Left cardiac atrium (tissue), 4 donors: ENCODE measurements around the gene TBC1D12. TPM values are rescaled to one million over a fixed set of nuclear protein-coding genes. Genes with fewer than 3 reads are reported as not detected.
"Not testable (repeated sequence)": the region's sequence is repeated elsewhere in the genome, so short reads cannot be mapped to it uniquely, and the experiment has no call there.

Experiments
- ATAC-seq, 2 donors: fragments of 200-7000 bp; cut with Tn5 transposase; one replicate each; pipeline ENCODE4 v1.9.1; 2020; ENCODE audit warnings: mild to moderate bottlenecking in 2 of 2, moderate library complexity in 2 of 2
- DNase-seq: peaks from one replicate; pipeline ENCODE4 v3.0.0-alpha.2; 2020
- intact Hi-C, 2 donors: fragments of 100-400 bp; cut with DNase I; formaldehyde crosslinking; loops; one replicate each; pipeline versions ENCODE4 v1.14.1 to v1.15.1; 2022 to 2023
- total RNA-seq, 2 donors: library from RNA; stranded (reverse); fragmentation: NEBNext Ultra II Directional; extraction: Animal tissue kit (Norgen Biotek cat#: 25700); gene quantifications; one replicate each; pipeline ENCODE4 v1.2.1, GENCODE V29; 2021
- donor health status: DM: no; HTN: yes; CAD: no.
- donor health status: DM: no; HTN: yes; CAD: no; lungs with severe emphysema.
- donor health status: DM: yes; HTN: yes; CAD: no.
- donor health status: Dilated cardiomyopathy.

Gene TBC1D12
- total RNA-seq, 2 donors from 2014 or later = 6.6 to 6.9 TPM

DNA sequence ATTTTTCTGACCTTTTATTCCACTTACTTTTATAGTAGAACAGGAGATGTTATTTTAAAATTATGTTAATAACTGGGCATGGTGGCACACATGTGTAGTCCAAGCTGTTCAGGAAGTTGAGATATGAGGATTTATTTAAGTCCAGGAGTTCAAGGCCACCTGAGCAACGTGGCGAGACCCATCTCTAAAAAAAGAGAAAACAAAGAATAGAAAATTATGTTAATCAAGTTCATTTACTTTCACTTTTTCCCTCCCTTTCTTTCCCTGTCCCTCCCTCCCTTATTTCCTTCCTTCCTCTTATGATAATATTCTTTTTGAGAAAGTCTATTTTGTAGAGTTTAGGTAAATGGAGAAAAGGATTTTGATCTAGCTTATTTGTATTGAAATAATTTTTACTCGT, 94.3 kb downstream of the TBC1D12 start:
- ATAC-seq (no peak), DNase-seq (no peak)
- intact Hi-C loops = no loop called here

DNA sequence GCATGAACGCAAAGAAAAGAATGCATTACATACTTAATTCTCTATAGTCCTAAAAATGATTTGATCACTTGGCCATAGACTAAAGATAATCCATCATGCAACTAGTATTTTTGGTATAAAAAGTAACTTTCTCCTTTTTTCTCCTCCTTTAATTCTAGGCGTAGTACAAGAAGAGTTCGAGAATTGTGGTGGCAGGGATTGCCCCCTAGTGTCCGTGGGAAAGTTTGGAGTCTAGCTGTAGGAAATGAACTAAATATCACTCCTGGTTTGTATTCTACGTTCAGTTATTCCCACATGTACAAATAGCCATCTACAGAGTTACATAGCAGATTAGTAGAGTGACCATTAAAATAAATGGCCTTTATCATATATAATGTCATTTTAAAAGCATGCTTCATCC, 97.7 kb downstream of the TBC1D12 start:
- intact Hi-C loops = no loop called here
- ATAC-seq (no peak), DNase-seq (no peak)

DNA sequence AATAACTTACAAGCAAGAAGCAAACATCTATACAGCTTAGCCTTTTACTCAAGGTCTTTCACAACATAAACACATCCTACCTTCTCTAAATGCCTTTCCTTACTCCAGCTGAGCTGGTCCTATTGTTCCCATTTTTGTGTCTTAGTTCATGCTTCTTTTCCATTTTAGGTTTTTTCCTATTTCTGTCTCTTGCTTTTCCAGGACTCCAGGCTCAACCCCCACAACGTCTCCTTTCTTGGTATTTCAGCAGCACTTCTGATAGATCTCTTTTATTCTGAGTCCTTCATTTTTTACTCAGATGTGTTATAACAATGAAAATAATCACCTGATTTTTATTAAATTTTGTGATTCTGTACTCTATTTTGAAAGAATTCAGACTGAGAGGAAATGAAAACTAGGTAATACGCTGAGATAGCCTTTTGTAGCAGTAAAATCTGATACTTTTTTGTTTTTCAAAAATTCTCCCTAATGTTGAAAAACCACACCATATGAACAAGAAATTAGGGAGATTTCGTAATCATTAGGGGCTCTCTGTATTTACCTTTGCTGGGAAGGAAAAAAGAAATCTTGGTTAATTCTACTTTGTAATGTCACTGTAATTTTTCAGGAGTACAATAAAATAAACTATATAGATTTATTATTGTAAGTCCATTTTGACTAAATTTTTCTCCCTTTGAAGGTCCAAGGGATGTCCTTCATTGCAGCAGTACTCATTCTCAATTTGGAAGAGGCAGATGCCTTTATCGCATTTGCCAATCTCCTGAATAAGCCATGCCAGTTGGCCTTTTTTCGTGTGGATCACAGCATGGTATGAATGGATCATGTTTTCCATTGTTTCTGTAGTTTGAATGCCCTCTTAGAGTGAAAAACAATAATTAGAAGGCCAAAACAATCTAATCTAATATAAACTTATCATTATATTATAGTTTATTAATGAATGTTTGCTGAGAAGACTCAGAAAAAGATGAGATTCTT, 119.2 kb downstream of the TBC1D12 start:
- ATAC-seq = no peak
- DNase-seq = no peak
- intact Hi-C loops = no loop called here

DNA sequence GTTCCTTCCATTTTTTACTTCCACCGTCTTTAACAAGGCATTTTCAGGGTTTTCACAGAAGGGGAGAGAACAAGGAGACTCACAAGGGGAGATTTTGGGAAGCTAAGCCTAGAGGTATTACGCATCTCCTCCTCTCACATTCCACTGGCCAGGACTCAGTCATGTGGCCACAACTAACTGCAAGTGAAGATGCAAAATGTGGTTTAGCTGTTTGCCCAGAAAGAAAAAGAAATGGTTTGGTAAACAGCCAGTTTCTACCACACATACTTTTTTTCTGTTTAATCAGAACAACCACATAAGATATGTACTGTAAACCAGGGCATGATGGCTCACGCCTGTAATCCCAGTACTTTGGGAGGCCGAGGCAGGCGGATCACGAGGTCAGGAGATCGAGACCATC, 121.8 kb downstream of the TBC1D12 start:
- intact Hi-C loops = no loop called here
- no peak for DNase-seq
- no peak for ATAC-seq

DNA sequence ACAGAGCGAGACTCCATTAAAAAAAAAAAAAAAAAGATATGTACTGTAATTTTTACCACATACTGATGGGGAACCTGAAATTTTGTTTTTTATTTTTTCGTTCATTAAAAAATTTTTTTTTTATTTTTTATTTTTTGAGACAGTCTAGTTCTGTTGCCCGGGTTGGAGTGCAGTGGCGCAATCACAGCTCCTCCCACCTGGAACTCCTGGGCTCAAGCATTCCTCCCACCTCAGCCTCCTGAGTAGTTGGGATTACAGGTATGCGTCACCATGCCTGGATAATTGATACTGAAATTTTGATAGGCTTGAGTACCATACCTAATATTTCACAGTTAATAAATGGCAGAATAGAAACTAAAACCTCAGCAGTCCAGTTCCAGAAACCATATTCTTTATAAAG, 122.4 kb downstream of the TBC1D12 start:
- DNase-seq = no peak
- intact Hi-C loops = no loop called here
- ATAC-seq = no peak

DNA sequence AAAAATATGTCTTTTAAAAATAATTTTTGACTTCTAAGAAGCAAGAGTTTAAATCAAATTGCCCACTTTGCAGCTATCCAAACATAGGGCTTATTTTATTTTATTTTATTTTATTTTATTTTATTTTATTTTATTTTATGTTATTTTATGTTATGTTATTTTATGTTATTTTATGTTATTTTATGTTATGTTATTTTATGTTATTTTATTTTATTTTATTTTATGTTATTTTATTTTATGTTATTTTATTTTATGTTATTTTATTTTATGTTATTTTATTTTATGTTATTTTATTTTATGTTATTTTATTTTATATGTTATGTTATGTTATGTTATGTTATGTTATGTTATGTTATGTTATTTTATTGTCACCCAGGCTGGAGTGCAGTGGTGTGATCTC, 129.2 kb downstream of the TBC1D12 start:
- intact Hi-C loops, ATAC-seq, DNase-seq: not testable (repeated sequence)

DNA sequence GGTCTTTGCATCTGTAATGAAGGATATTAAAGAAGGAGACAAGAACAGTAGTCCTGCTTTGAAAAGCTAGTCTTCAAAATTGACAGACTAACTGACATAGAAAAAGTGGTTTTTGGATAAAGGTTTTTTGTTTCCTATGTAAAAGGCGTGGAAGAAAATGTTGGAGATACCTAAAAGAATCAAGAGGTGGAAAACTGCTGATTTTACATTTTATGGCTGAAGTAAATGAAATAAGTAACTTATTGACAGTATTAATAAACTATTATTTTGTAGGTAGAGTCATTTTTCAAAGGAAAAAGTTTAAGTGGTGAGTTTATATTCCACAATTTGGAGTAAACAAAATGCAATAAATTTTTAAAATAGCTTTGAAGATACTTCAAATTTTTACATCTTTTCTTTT, 130.7 kb downstream of the TBC1D12 start:
- intact Hi-C loops = no loop called here
- ATAC-seq = no peak
- no peak for DNase-seq

DNA sequence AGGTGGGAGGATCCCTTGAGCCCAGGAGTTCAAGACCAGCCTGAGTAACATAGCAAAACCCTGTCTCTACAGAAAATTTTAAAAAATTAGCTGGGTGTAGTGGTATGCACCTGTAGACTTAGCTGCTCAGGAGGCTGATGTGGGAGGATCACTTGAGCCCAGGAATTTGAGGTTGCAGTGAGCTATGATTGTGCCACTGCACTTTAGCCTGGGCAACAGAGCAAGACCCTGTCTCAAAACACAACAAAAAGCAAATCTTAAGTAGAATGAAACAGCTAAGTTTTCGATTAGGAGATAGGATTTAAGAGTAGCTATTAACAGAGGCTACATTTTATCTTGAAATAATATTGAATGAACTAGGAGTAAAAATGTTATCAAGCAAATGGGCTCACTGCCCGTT, 139.9 kb downstream of the TBC1D12 start:
- DNase-seq, intact Hi-C loops, ATAC-seq: not testable (repeated sequence)

DNA sequence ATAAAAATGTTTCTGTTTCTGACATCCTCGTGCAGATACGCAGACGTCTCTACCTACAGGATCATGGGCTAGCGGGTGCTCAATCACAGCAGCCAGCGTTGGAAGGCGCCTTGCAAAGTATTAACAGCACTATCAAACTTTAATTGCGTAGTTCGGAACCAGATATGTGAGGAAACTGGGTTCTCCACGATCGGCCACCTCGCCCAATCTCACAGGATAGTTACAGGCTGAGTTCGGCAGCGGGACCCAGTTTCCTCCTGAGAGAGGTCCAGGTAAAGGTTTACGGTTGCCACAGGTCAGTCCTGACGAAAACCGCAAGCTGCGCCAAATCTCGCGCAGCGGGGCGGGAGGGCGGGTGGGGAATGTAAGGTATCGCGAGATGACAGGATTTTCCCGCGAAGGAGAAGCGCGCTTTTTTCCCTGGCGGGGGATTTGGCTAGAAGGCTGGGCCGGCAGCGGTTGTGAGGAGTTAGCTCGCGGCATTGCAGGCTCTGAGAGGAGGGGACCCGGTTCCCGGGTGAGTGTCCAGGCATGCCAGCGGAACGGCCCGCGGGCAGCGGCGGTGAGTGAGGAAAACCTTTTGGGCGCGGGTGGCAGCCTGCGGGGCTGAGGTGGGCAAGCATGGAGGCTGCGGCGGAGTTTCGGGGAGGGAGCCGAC, 143.2 kb downstream of the TBC1D12 start, which contains the start of gene HELLS:
TSS of gene HELLS (plus strand) at position 398 of the 658 bp plus-strand sequence. CDS start at position 532, 134 bp downstream.
- ATAC-seq (peak; percentile 93 to 95), DNase-seq (peak; percentile 80)
- intact Hi-C loops = no loop called here

DNA sequence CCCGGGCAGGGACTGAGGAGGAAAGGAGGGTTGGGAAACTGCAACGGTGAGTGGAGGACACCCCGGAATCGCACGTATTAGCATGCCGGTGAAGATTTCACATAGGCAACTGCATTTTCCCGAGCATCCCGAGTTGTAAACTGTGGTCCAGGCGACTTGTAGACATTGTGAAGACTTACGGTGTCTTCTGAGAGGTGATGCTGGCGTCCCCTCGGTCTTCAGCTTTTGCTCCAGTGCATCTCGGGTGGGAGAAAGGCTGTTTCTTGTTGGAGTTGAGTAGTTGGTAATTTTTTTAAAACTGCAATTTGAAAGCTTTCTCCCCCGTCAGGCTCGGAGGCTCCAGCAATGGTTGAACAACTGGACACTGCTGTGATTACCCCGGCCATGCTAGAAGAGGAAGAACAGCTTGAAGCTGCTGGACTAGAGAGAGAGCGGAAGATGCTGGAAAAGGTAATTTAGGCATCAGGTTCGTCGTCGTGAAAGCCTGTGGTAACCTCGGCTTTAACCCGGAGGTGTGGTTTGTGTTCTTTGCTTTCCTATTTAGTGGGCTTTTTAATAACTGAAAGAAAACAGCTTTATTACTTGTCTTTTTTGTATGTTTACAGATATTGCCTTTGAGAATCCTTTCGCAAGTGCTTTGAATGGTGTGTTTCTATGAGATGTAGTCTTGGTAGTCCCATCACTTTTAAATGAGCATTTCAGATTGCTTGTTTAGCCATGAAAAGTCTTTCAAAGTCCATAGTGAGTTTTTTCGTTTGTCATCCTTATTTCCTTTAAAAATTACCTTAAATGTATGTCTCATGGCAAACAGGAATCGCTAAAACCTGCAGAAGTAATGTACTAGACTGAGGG, 143.9 kb downstream of the TBC1D12 start:
- ATAC-seq (peak in 1 of 2 donors; percentile 15), DNase-seq (no peak)
- intact Hi-C loops = no loop called here

DNA sequence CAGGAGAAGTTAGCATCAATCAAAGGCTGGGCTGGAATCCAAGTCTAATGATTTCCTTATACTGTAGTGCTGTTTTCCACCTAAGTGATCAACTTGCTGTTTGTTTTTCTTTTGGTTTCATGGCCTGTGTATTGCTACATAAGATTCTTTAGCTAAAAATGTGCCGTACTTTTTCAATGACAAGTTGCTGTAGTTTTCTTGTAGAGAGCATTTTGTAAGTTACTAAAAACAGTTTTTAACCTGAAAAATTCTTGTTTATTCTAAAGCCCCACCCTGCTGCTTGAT, 144.5 kb downstream of the TBC1D12 start:
- DNase-seq (no peak), ATAC-seq (no peak)
- intact Hi-C loops = no loop called here

DNA sequence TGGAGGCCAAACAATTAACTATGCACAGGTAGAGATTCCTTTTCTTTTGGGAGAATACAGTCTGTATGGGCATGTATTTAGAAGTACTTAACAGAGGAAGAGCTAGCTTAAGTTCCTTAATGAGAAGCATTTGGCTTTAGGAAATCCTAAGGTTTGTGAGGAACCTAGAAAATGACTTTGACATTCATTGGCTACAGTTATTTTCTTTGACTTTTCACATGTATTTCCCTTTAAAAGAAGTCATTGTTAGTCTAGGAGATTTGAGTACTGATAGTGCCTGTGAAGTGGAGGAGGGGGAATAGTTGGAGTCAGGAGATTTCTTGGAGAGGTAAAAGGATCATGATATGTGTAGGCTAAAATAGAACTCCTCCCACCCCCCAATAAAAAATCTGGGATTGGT, 146.9 kb downstream of the TBC1D12 start:
- DNase-seq = no peak
- intact Hi-C loops = no loop called here
- ATAC-seq = no peak

DNA sequence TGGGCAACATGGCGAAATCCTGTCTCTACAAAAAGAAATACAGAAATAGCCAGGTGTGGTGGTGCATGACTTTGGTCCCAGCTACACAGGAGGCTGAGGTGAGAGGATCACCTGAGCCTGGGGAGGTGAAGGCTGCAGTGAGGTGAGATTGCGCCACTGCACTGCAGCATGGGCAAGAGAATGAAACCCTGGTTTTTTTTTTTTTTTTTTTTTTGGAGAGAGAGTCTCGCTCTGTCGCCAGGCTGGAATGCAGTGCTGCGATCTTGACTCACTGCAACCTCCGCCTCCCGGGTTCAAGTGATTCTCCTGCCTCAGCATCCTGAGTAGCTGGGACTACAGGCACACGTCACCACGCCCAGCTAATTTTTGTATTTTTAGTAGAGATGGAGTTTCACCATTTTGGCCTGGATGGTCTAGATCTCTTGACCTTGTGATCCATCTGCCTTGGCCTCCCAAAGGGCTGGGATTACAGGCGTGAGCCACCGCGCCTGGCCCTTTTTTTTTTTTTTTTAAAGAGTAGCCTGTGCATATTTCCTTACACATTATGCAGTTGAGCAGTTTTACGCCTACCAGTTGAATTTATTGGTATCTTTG, 165.5 kb downstream of the TBC1D12 start:
- ATAC-seq, DNase-seq, intact Hi-C loops: not testable (repeated sequence)

DNA sequence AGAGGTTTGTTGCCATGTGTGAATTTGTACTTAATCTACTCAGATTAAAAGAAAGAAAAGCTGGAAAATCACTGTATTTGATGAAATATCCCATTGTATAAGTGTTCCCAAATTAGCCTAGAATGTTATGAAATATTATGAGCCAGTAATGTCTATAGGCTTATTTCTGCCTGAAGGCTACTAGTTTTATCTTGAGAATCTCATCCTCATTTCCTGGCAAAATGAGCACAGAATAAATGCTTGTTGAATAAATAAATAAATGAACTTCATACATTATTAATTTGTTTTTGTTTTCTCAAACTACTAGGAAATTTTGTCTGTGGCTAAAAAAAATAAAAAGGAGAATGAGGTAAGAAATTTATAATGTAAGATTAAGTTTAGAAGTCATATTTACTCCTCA, 168.7 kb downstream of the TBC1D12 start:
- no peak for ATAC-seq
- intact Hi-C loops = no loop called here
- no peak for DNase-seq

DNA sequence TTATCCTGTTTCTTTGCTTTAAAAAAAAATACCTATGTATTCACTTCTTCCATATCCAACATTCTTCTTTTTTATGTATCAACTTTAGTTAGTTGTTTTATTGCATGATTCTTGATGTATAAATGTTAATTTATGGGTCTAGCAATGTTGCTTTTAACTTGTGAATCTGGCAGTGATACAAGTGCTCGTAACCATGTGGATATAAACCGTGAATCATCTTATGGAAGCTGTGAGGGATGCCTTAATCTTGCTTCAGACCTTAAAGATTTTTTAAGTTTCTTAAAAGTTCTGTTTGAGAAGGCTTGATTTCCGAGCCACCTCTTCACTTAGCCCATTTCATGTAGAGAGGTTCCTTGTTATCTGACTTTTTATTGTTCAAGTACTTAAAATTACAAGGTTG, 169.2 kb downstream of the TBC1D12 start:
- no peak for ATAC-seq
- intact Hi-C loops = no loop called here
- no peak for DNase-seq

DNA sequence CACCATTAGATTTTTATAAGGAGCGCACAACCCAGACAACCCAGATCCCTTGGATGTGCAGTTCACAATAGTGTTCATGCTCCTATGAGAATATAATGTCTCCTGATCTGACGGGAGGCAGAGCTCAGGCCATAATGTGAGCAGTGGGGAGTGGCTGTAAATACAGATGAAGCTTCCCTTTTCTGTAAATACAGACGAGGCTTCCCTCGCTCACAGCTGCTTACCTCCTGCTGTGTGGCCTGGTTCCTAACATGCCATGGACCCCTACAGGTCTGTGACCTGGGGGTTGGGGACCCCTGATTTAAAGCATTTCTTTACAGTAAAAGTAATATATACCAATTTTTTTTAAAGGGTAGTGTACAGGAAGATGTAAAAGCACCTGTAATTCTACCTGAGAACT, 176.4 kb downstream of the TBC1D12 start:
- DNase-seq (no peak), ATAC-seq (no peak)
- intact Hi-C loops = no loop called here

DNA sequence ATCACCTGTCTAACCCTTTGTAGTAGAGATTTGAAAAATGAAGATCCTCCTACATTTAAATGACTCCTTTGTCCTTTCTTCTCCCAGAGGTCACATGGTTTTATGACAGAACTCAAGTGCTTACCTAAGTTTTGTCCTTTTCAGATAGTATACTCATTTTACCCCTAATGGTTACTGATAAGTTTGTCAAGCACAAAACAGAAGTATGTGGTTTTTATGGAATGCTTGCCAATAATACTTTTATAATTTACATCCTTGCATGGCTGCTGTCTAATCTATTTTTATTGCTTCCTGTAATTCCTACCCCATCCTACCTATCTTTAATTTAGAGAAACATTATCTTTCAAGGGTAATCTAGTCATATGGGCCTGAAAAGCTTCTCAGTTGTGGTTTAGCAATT, 180.8 kb downstream of the TBC1D12 start:
- ATAC-seq (no peak), DNase-seq (no peak)
- intact Hi-C loops = no loop called here
